Skeletal muscle cell (primary cell): Measurements from ENCODE around the gene PDE1A.

ENCODE experiments used
- DNase-seq: peaks from one replicate; pipeline ENCODE4 v3.0.0-alpha.2; 2010; ENCODE audit warnings: low read depth
- H3K4me3 ChIP-seq: 2 replicates; pipeline ENCODE4 v1.5.1; 2011; ENCODE audit warnings: low read depth, mild to moderate bottlenecking, control low read depth, low read length, moderate library complexity

PDE1A gene

DNA sequence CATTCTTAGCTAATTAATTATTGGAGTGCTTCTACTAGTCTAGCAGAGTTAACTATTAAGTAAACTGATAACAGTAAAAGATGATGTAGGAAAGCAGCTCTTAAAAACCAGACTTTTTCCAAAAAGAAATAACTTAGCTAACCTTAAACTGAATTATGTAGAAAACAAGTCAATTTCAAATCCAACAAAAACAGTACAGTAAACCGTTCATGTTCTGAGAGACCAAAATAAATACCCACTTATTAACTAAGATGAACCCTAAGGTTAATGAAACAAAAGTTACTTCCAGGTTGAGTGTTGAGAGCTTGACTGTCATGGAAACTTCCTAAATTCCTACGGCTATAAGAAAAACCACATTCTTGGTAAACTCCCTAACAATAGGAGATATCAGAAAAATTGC lies 260.0 kb downstream of the PDE1A start:
- no peak for DNase-seq
- H3K4me3 ChIP-seq: no peak overlapping the region

DNA sequence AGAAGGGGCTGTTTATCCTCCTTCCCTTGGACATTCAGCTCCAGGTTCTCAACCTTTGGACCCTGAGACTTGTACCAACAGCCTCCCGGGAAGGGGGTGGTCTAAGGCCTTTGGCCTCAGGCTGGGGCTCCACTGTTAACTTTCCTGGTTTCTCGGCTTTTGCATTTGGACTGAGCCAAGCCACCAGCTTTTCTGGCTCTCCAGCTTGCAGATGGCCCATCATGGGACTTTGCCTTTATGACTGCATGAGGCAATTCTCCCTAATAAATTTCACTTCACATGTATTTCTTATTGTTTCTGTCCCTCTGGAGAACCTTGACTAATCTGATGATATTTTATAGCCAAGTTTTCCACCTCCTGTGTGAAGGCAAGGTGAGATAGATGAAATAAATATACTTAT lies 260.4 kb downstream of the PDE1A start:
- no peak for DNase-seq

DNA sequence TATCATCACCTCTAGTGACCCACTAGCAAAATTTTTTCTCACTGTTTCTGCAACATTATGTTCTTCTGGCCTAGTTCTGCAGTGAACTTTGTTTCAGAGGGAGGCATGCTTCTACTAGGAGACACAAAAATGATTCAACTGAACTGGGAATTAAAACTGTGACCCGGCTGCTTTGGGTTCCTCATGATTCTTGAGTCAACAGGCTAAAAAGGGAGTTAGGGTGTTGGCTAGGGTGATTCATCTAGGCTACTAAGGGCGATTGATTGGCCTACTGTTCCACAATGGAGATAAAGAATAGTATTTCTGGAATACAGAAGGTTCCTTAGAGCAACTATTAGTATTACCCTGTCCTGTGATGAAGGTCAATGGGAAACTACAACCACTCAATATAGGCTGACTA lies 261.6 kb downstream of the PDE1A start:
- DNase-seq: no peak
- H3K4me3 ChIP-seq: no peak overlapping the region

More for the DNA sequence above, 260.4 kb downstream of the PDE1A start:
- H3K4me3 ChIP-seq: no peak overlapping the region

DNA sequence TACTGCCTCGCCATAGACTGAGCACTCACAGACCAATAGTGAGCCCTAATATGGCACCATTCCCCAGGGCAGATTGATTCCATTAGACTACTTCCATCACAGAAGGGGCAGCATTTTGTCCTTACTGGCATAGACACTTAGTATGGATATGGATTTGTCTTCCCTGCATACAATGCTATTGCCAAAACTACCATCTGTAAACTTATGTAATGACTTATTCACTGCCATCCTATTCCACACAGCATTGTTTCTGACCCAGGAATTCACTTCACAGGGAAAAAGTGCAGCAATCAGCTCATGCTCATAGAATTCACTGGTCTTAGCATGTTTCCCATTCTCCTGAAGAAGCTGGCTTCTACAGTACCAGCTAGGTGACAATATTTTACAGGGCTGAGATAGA lies 262.1 kb downstream of the PDE1A start:
- DNase-seq: no peak
- H3K4me3 ChIP-seq: no peak overlapping the region

DNA sequence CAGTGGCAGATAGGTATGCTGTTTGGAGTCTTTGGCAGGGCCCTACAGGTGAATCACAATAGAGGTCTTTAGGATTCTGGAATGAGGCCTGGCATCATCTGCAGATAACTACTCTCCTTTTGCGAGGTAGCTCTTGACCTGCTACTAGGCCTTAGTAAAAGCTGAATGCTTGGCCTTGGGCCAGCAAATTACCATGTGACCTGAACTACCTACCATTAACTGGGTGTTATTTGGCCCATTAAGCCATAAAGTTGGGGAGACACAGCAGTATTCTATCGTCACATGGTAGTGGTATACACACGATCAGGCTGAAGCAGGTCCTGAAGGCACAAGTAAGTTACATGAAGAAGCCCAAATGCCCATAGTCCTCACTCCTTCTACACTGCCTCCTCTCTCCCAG lies 263.0 kb downstream of the PDE1A start:
- no peak overlapping the region for H3K4me3 ChIP-seq
- no peak for DNase-seq

DNA sequence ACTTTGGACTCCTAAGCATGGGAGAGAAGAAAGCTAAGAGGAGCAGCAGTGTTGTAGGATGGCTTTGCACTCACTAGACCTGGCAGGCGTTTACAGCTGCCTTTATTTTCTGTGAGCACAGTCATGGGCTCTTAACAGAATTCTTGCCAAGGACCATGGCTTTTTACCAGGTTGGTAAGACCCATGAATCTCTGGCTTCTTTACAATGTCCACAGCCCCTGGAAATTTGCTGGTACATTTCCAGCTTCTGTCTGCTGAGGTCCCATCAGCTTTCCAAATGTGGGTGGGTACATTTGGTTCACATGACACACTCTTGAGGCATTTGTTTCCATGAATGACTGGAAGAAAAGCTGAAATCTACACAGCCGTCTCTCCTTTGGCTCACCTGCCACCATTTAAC lies 278.5 kb downstream of the PDE1A start:
- DNase-seq: no peak
- H3K4me3 ChIP-seq: no peak overlapping the region

DNA sequence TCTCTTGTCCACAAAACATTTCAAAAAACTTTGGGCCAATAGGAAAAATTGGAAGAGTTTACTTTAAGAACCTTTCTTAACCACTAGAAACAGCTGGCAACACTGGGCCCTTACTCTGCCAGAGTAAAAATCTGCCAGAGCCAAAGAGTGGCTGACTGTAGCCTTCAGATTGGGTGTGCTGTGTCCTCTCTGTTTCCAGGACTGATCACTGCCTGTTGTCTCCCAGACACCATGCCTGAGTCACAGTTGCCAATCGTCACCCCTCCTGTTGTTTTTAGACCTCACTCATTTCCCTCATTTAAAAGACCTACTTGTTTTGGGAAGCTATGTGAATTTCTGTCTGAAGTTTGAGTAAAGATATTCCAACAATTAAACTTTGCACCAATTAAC lies 282.1 kb downstream of the PDE1A start:
- DNase-seq: no peak
- no peak overlapping the region for H3K4me3 ChIP-seq

DNA sequence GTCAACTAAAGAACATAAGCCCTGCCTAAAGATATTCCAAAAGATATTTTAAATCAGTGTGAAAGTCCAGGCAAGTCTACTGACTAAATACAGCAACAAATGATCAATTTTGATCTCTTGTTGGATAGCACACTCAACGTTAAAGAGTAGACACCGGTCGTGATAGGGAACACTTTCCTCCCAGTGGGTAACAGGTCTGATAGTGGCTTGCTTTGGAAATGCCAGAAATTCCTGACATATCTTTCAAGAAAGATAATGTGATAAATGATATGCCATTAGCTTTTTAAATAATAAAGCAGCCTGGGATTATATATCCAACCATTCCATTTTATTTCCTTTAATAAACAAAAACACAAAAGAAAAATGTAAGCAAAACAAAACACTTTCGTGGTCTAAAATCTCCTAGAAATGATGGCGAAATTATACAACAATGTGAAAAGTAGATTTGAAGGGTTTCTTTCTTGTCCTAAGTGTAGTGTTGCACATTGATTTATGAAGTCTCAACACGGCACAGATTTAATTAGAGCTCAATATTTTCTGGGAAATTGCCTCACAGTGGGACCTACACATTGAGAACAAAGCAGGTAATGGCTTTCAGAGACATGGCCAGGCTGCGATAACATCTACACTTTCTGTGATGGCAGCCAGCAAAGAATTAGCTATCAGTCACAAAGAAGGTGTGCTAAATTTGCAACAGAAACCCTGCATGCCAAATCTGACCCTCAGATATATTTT lies 282.6 kb downstream of the PDE1A start:
- no peak overlapping the region for H3K4me3 ChIP-seq
- DNase-seq: no peak

DNA sequence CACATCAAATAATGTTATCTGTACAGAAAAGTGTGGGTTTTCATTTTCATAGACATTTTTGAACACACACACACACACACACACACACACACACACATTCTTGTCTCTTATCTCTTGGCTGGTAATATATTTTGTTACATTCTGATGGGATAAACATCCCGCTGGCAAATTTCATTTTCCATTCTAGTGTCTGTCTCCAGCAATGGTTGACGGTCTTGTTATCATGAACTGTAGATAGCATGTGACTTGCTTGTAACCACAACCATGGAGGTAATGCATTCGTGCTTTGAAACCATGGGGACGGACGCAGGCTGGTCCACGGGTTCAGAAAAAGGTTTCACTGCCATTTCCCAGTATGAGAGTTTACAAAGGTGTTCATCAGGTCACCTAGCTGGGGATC lies 284.8 kb downstream of the PDE1A start:
- no peak overlapping the region for H3K4me3 ChIP-seq
- DNase-seq: no peak

DNA sequence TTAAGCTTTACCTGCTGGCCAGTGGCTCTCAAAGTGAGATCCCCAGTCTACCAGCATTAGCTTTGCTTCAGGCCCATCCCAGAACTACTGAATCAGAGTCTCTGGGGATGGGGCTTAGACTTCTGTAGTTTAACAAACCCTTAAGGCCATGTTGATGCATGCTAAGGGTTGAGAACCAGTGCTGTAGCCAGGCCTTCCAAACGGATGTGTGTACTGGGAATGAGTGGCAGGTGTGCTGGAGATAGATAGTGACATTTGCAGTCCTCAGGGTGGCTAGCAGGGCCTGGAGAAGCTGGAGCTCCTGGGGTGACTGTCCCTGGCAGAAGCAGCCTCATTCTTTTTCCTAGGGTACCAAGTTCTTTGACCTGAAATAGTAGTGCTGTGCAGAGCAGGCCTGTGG lies 292.6 kb downstream of the PDE1A start:
- no peak for DNase-seq
- H3K4me3 ChIP-seq: no peak overlapping the region

DNA sequence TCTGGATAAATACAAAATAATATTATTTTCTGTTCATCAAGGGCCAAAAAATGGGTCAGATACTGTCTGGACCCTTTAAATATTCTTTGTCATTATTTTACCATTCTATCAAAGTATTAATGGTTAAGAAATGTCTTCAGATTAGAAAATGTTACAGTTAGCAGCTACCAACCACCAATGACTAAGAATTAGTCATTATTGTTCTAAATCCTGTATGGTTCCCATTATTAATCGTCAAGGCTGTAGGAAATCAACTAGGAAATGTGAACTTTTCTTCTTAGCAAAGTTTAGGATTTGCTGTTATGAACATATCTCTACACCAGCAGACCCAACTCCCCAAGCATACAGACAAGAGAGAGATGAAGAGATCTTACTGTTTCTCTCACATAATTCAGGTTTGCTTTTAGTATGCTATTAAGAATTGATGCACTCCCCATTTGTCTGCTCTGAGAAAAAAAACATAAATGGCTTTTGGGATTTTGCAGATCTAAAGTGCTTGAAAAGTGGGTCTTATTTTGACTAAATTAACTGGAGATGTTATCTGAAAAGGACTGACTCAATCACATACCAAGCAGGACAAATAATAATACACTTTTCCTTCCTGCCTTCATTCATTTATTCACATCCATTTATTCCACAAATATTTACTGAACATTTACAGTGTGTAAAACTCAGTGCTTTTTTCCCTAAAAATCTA lies 293.5 kb downstream of the PDE1A start:
- DNase-seq: no peak

DNA sequence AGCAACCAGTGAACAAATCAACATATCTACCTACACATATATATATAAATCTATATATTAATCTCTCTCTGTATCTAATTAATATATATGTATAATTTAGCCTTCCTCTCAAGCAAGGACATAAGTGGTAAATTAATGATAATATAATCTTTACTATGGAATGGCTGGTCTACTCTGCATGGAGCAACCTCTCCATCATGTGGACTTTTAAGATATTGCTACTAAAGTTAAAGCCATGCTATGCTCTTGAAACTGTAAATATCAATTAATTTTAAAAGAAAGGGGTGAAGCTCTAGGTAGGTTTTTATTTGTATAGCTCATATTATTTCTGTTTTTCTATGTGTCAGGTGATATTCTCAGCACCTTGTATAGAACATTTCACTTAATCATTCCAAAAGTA lies 294.2 kb downstream of the PDE1A start:
- H3K4me3 ChIP-seq: no peak overlapping the region
- no peak for DNase-seq

More for the DNA sequence above, 293.5 kb downstream of the PDE1A start:
- no peak overlapping the region for H3K4me3 ChIP-seq

DNA sequence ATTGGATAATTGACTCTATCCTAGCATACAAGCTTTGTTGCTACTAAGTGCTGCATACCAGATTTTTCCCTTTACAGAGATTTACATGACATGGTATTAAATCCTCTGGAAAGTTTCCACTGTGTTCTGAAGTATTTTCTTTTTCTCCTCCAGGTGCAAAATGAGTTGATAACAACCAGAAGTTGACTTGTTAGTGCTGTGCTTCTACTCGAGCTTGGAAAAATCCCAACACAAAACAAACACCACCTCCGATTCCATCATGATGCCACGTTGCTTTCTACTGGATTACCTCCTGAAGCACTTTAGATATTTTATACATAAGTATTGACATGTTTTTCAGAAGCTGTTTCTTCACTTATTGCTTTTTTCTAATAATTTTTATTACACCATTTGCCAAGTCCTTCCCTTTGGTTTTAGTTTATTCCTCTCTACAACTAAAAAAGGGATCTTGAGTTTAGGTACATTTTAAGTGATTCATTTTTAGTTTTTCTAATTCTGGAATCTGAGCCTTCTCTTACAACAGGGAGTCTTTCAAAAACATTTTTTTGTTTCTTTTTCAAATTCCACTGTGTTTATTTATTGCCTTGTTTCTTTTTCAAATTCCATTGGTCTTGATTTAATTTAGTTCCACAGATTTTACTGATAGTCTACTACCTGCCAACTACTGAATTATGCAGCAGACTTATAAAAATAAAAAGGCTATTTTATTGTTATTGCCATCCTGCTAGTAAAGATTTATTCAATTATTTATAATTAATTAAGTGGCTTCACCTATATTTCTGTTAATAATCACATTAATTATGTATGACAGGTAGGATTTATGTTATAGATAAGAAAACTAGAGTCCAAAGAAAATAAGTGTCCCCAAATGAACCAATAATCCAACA lies 297.8 kb downstream of the PDE1A start:
- no peak overlapping the region for H3K4me3 ChIP-seq
- no peak for DNase-seq

DNA sequence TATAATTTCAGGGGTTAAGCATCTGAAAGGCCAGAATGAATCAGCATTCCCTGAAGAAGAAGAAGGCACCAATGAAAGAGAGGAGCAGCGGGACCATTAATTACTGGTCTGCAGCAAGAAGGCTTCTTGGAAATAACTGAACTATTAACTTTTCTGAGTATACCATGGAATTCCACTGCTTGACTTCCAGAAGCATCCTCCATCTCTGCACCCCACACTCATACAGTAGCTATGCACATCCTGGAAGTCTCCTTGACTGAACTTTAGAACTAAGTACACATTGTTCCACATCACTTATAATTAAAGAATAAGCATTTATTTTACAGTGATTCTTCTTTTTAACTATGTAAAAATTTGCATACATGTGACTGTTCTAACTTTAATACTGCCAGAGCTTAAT lies 309.6 kb downstream of the PDE1A start:
- no peak for DNase-seq

DNA sequence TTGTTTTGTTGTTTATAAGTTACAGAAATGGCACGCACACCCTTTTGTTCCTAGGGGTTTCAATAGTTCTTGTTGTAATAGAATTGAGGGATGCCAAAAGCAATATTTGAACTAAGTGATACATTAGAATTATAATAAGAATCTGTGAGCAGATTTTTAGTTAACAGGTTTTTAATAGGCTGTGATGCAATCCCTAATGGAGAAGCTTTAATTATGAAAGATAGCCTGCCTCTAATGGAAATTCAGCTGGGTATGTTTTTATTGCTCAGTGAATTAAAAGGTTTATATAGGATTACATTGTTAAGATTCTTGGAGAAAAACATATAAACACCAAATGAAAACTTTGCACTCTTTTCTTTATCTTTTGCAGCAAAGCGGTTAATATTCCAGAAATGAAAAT lies 310.1 kb downstream of the PDE1A start:
- H3K4me3 ChIP-seq: no peak overlapping the region
- DNase-seq: no peak

More for the DNA sequence above, 309.6 kb downstream of the PDE1A start:
- no peak overlapping the region for H3K4me3 ChIP-seq

DNA sequence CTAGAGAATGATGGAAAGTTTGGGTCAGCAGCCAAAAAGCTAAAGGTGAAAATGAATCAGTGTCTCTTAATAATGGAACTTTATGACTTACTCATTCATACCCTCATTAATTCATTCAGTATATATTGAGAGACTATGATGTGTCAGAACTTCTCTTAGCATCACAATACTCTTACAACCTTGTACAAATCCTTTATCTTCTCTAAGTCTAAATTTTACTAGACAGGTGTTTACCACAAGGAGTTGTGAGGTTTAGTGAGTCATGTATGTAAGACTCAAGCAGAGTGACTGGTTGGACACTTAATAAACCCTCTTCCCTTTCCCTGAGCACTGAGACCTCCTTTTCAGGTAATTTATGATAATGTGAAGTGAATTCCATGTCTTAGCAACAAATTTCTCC lies 311.6 kb downstream of the PDE1A start:
- no peak overlapping the region for H3K4me3 ChIP-seq
- no peak for DNase-seq

DNA sequence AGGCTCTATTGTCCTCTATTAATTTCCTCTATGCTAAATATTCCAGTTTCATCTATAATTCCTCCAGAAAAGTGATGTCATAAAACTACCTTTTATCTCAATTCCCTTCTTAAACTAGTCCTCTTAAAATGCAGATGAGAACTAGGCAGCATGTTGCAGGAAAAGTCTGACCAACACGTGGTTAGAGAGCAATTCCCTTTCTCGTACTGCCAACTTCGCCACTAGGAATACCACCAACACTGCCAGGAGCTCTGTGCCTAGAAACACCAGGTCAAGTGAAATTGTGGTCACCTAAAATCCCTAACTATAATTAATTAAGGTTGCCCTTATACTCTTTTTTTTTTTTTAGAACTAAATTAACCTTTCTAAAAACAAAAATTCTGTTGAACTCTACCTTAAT lies 313.5 kb downstream of the PDE1A start:
- no peak for DNase-seq
- no peak overlapping the region for H3K4me3 ChIP-seq

DNA sequence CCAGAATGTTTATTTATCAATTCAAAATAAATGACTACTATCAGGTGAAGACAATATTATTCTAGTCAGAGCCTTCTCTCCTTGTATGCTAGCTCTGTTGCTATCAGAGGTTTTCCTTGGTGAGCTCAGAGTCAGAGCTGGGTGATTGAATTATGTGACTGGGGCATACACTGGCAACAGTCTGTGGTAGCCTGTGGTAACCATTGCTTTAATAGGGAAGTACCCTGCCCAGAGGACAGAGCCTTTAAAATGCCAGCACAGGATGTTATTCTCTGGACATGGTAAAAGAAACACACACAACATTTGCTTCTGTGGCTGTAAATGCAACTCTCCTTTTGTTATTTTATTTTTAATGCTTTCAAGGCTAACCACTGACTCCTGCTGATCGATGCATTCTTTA lies 316.5 kb downstream of the PDE1A start:
- H3K4me3 ChIP-seq: no peak overlapping the region
- no peak for DNase-seq

DNA sequence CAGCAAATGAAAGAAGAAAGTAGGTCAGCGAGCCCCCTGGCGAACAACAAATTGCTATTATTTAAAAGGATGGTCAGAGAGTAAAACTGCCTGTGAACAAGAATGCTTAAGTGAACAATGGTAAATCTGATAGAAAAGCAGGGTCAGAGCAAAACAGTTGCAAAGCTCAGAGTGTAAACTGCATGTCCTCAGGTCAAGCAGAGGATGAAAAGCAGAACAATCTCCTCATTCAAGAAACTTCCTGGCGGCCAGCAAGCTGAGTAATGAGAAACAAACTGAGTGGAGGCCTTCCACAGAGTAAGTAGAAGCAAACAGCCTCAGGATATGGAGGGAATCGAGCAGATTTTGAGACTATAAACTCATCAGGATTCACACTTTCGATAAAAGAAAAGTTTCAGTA lies 323.3 kb downstream of the PDE1A start:
- no peak overlapping the region for H3K4me3 ChIP-seq
- DNase-seq: no peak

DNA sequence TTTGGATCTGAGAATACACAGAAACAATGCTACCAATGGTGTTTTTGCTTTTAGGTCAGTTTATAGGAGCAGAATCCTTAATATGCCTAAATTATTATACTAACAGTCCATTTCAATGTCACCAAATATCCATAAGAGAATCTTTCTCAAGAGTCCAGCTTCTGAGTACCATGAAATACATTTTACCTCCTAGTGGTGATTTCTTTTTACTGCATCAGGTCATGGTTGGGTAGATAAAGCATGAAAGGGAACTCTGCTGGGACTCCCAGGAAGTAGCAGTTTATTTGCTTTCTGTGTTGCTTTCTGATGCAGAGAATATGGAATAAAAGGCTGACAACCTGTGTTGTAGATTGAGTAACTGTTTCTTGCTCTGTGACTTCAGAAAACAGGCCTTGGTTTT lies 325.6 kb downstream of the PDE1A start:
- H3K4me3 ChIP-seq: no peak overlapping the region
- DNase-seq: no peak
